Measurements from ENCODE around the gene ANKRA2.

ANKRA2 gene

DNA sequence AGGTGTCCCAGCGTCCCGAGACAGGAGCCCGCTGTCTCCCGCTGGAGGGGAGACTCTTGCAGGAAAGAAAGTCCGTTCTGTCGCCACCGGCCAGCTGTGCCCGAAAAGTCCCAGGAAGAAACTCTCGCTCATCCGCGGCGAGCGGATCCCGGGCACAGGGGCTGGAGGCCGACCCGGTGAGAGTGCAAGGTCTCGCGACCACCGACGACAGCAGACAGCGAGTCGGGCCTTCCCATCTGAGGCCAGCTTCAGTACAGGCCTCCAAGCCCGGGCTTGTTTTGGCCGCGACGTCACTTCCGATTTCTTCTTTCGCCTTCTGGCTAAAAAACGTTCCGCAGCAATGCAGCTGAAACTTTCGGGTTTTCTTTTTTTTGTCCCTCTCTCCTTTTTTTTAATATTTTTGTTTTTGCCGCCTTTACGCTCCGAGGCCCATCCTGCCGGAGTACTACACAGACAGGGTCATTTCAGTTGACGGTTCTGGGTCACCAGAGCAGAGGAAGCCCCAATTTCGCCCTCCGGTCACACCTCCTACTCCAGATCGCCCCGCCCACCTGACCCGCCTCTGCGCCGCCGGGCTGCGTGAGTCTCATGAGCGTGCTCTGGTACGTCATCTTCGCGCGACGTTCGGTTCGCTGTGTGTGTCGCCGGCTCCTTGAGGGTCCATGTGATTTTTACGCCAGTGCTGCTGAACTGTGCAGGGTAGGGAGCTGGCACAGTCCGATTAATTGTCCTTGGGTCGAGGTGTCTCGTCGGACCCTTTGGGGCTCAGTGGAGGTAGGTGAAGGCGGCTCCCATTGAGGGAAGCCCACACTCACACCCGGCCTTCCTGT is at the start of gene ANKRA2, which contains the start of gene UTP15:
Gene ANKRA2, minus strand, starts transcription at position 501 of the 830 bp plus-strand sequence. CDS start 2,758 bp downstream, outside the sequence.
Gene UTP15, plus strand, starts transcription at position 605 of the 830 bp plus-strand sequence. CDS start 1,602 bp downstream, outside the sequence.
- Histone ChIP-seq H3K4me3 (ENCODE audit: insufficient read depth, low read length, poor library complexity, severe bottlenecking) (peak within 1 kb of the TSS; percentile 91), H3K79me2 (ENCODE audit: insufficient read depth, low read length) (peaks cover 56% of the 10 kb centered on the region), H3F3A (ENCODE audit: insufficient read depth) (no peaks in the 10 kb centered on the region), H3K27ac (ENCODE audit: low read depth, low read length) (peak within 1 kb of the TSS; percentile 78), H3K4me2 (ENCODE audit: low read depth, low read length, poor library complexity, severe bottlenecking) (peak within 1 kb of the TSS; percentile 96), H3K9ac (ENCODE audit: low read length) (peak within 1 kb of the TSS; percentile 79), H2AFZ (ENCODE audit: low read depth, low read length, severe bottlenecking) (peak within 1 kb of the TSS; percentile 84), H4K20me1 (ENCODE audit: low read depth, low read length) (no peaks in the 10 kb centered on the region), H3K9me2 (replicated peaks; ENCODE audit: insufficient read depth, low read length) (no peaks in the 10 kb centered on the region), H3K9me3 (ENCODE audit: insufficient read depth, low read length) (no peaks in the 10 kb centered on the region), H3K27me3 (ENCODE audit: low read length) (no peaks in the 10 kb centered on the region), H3K36me3 (ENCODE audit: low read length) (peaks cover 7% of the 10 kb centered on the region; the same call in 1 of the 2 replicates)
- no peak for TF ChIP-seq CTCF (IDR thresholded peaks at IDR 0.05; ENCODE audit: insufficient read depth, low read length, poor library complexity, severe bottlenecking)
- TF ChIP-seq EZH2phosphoT487 (conservative IDR thresholded peaks at IDR 0.05; ENCODE audit: low read length): no peak

GRCh38 chr5:73615085-73615484 is 49.6 kb upstream of the ANKRA2 start:
- Histone ChIP-seq H3K9me2 (replicated peaks; ENCODE audit: insufficient read depth, low read length) (no peaks in the 10 kb centered on the region; the same call in 1 of the 2 replicates), H3K9ac (ENCODE audit: low read length) (no peak overlapping the region), H3K27me3 (ENCODE audit: low read length) (no peaks in the 10 kb centered on the region; the same call in 1 of the 2 replicates), H3K4me2 (ENCODE audit: low read depth, low read length, poor library complexity, severe bottlenecking) (no peak overlapping the region), H3K4me3 (ENCODE audit: insufficient read depth, low read length, poor library complexity, severe bottlenecking) (no peak overlapping the region), H3F3A (ENCODE audit: insufficient read depth) (no peaks in the 10 kb centered on the region), H3K36me3 (ENCODE audit: low read length) (no peaks in the 10 kb centered on the region), H3K9me3 (ENCODE audit: insufficient read depth, low read length) (no peaks in the 10 kb centered on the region), H2AFZ (ENCODE audit: low read depth, low read length, severe bottlenecking) (no peak overlapping the region), H3K79me2 (ENCODE audit: insufficient read depth, low read length) (no peaks in the 10 kb centered on the region), H3K27ac (ENCODE audit: low read depth, low read length) (no peak overlapping the region), H4K20me1 (ENCODE audit: low read depth, low read length) (no peaks in the 10 kb centered on the region)
- TF ChIP-seq CTCF (IDR thresholded peaks at IDR 0.05; ENCODE audit: insufficient read depth, low read length, poor library complexity, severe bottlenecking): no peak
- no peak for TF ChIP-seq EZH2phosphoT487 (conservative IDR thresholded peaks at IDR 0.05; ENCODE audit: low read length)

- no peaks in the 10 kb centered on the region for H3K9me3 ChIP-seq (ENCODE audit: insufficient read depth, low read length)
- no peaks in the 10 kb centered on the region for H3F3A ChIP-seq (ENCODE audit: insufficient read depth)
- no peak overlapping the region for H3K4me2 ChIP-seq (ENCODE audit: low read depth, low read length, poor library complexity, severe bottlenecking)
- H3K4me3 ChIP-seq (ENCODE audit: insufficient read depth, low read length, poor library complexity, severe bottlenecking): no peak overlapping the region
- H3K9me2 ChIP-seq (replicated peaks; ENCODE audit: insufficient read depth, low read length): no peaks in the 10 kb centered on the region; the same call in 1 of the 2 replicates
- H2AFZ ChIP-seq (ENCODE audit: low read depth, low read length, severe bottlenecking): no peak overlapping the region
- no peak overlapping the region for H3K27ac ChIP-seq (ENCODE audit: low read depth, low read length)
- no peaks in the 10 kb centered on the region; the same call in 1 of the 2 replicates for H3K27me3 ChIP-seq (ENCODE audit: low read length)
- H4K20me1 ChIP-seq (ENCODE audit: low read depth, low read length): no peaks in the 10 kb centered on the region
- TF ChIP-seq CTCF (IDR thresholded peaks at IDR 0.05; ENCODE audit: insufficient read depth, low read length, poor library complexity, severe bottlenecking): no peak
- TF ChIP-seq EZH2phosphoT487 (conservative IDR thresholded peaks at IDR 0.05; ENCODE audit: low read length): no peak
- H3K9ac ChIP-seq (ENCODE audit: low read length): no peak overlapping the region
- no peaks in the 10 kb centered on the region for H3K79me2 ChIP-seq (ENCODE audit: insufficient read depth, low read length)
- H3K36me3 ChIP-seq (ENCODE audit: low read length): no peaks in the 10 kb centered on the region
Measured at GRCh38 chr5:73612799-73613198, 47.4 kb upstream of the ANKRA2 start.
